GM13977 (cell line): Measurements from ENCODE around the gene C2CD2L.
"Not testable (repeated sequence)": the region's sequence is repeated elsewhere in the genome, so short reads cannot be mapped to it uniquely, and the experiment has no call there.

ENCODE experiments used
- DNase-seq: peaks from one replicate; pipeline ENCODE4 v3.0.0; 2012; ENCODE audit warnings: low spot score
- CTCF ChIP-seq: IDR thresholded peaks from 2 replicates; pipeline ENCODE4 v1.5.1; 2012; ENCODE audit warnings: mild to moderate bottlenecking, control low read depth; ENCODE audit not compliant: insufficient read depth; ENCODE audit errors: extremely low read depth, missing control alignments
- in situ Hi-C: fragments of 300-500 bp; cut with MboI; formaldehyde crosslinking; loops from one replicate; pipeline ENCODE4 v1.12.0; 2022; ENCODE audit warnings: low sequenced_read_pairs, low pct_unique_long_range_greater_than_20kb, mixed read lengths, inconsistent platforms; ENCODE audit not compliant: unreplicated experiment

The C2CD2L gene

DNA sequence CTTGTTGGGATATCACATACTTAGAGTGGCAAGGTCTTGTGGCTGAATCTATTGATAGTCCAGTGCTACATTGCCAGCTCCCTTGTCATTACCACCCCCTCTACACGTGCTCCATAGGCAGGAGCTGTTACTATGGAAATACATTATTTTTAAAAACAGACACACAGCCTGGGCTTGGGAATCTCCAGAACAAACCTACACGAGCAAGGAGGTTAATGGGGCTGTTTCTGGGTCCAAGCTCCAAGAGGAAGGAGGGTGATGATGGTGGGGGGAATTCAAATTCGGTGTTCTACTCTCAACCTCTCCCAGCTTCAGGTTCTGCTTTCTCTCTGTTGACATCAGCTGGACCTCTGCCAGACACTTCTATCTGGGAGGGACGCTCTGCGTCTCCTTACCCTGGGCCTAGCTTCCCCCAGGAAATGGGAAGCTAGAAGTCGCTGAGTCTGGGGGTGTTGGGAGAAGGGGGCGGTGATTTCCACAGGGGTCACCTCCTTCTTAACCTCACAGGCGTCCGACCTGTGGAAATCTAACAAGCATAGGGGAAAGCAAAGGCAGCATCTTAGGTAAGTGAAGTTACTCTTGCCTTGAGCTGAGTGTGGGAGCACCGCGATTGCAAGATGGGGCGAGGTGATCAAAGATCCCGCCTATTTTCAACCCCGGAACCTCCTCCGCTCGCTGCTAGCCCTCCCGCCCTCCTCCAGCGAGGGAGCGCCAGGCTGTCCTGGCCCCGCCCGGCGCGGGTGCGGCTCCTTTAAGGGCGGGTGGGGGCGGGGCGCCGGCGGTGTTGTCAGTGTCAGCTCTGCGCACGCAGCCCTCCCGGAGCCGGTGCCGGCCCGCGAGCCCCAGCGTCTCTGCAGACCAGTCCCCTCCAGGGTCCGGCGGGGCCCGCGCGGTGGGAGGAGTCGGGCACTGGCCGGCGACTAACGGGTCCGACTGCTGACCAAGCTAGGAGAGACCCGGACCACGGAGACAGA lies at the start of gene C2CD2L:
Gene C2CD2L, plus strand, starts transcription at position 781 of the 974 bp plus-strand sequence. CDS start 398 bp downstream, outside the sequence.
- in situ Hi-C loops, result no loop called here
- DNase-seq, result peak; percentile 98
- TF ChIP-seq CTCF, result no peak

DNA sequence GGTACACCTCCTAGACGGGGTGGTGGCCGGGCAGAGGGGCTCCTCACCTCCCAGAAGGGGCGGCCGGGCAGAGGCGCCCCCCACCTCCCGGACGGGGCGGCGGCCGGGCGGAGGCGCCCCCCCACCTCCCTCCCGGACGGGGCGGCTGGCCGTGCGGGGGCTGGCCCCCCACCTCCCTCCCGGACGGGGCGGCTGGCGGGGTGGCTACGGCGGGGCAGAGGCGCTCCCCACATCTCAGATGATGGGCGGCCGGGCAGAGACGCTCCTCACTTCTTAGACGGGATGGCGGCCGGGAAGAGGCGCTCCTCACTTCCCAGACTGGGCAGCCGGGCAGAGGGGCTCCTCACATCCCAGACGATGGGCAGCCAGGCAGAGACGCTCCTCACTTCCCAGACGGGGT lies 48.0 kb upstream of the C2CD2L start:
- in situ Hi-C loops, DNase-seq: not testable (repeated sequence)

GRCh38 chr11:119061256-119061655 lies 45.9 kb upstream of the C2CD2L start:
- no peak for DNase-seq
- TF ChIP-seq CTCF, result no peak
- in situ Hi-C loops, result no loop called here

DNA sequence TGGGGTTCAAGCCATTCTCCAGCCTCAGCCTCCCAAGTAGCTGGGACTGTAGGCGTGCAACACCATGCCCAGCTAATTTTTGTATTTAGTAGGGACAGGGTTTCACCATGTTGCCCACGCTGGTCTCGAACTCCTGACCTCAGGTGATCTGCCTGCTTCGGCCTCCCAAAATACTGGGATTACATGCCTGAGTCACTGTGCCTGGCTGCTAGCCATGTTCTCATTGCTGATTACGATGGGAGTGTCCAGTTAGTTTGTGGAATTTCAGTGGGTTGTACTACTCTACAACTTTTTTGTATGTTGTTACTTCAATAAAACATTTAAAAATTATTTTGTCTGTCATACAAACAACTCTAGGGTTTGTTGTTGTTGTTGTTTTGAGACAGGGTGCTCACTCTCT lies 44.4 kb upstream of the C2CD2L start:
- no peak for DNase-seq
- no peak for TF ChIP-seq CTCF
- in situ Hi-C loops, result no loop called here

DNA sequence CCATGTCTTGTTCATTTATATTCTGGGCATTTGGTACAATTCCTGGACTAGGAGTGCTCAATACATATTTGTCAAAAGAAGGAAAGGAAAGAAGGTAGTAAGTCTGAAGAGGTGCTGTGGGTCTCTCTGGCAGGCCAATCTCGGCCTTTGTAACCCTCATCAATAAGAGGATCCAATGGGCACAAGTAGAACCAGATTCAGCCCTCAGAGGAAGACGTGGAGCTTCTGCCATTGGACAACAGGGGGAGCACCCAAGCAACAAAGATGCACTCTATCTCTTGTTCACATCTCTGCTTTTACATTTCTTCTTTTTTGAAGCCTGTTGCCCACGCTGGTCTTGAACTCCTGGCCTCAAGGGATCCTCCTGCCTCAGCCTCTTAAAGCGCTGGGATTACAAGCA lies 41.8 kb upstream of the C2CD2L start:
- TF ChIP-seq CTCF, result peak; percentile 68
- in situ Hi-C loops, result no loop called here
- peak; percentile 58 for DNase-seq

DNA sequence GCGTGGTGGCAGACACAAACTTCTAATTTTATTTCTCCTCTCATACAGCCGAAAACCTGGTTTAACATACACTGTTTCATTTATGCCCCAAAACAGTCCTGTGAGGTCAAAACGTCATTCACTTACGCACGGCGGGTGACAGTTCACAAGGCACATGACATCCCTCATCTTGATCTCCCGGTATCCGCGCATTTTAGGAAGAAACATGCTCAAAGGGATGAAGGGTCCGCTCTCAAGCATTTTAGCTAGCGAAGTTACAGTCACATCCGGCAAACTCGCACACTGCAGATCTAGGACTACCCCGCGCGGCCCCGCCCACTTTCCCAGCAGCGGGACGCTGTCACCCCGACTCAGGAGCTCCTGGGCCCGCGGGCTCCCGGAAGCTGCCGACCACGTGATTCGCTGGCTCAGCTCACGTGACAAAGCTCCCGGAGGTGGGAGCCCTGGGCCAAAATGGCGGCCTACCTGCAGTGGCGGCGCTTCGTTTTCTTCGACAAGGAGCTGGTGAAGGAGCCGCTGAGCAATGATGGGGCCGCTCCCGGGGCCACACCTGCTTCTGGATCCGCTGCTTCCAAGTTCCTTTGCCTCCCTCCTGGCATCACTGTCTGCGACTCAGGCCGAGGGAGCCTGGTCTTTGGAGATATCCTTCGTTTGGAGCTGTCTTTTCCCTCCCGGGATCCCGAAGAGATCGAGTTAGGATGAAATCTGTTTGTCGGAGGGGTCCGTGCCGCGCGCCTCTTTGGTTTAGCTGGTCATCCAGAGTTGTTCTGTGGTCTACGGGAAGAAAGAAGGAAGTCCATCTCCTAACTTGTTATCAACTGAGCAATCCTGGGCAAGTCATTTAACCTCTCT lies 39.5 kb upstream of the C2CD2L start, which contains the start of gene VPS11:
Gene VPS11, plus strand, starts transcription at position 448 of the 852 bp plus-strand sequence. Its CDS starts 6 bp downstream, at position 454.
- DNase-seq, result peak; percentile 97
- in situ Hi-C loops, result no loop called here
- TF ChIP-seq CTCF, result no peak
